ENCODE results near the gene TP53I11. TPM values are rescaled to one million over a fixed set of nuclear protein-coding genes. Genes with fewer than 3 reads are reported as not detected.

Gene TP53I11
- total and polyA plus RNA-seq, 10 donors, result 10.2 to 169 (median 96.2) TPM

- 79 to 91% (median 89%) methylated on average over 11 to 12 of the region's 12 CpGs for WGBS, 5 donors
- peaks cover 22 to 56% (median 37%) of the 10 kb centered on the region in 6 donors for H3K4me1 ChIP-seq
- no peaks in the 10 kb centered on the region for H3K9me3 ChIP-seq
- H3K4me3 ChIP-seq, result no peak overlapping the region
- TF ChIP-seq POLR2A (IDR thresholded peaks at IDR 0.05) (no peak), CTCF (IDR thresholded peaks at IDR 0.05 in 8 of 11, conservative IDR thresholded peaks at IDR 0.05 in 3 of 11) (no peak), POLR2AphosphoS5 (IDR thresholded peaks at IDR 0.05) (no peak)
- H3K36me3 ChIP-seq, result no peaks in the 10 kb centered on the region
- H3K27ac ChIP-seq, result no peak overlapping the region
- intact Hi-C loops (cut with DNase I; ENCODE audit: low total_unique reads), result no loop called here
- no peak for DNase-seq
- H3K27me3 ChIP-seq (replicated peaks in 1 of 7), result no peaks in the 10 kb centered on the region
Measured at GRCh38 chr11:44974402-44975000, 23.8 kb upstream of the TP53I11 start.

DNA sequence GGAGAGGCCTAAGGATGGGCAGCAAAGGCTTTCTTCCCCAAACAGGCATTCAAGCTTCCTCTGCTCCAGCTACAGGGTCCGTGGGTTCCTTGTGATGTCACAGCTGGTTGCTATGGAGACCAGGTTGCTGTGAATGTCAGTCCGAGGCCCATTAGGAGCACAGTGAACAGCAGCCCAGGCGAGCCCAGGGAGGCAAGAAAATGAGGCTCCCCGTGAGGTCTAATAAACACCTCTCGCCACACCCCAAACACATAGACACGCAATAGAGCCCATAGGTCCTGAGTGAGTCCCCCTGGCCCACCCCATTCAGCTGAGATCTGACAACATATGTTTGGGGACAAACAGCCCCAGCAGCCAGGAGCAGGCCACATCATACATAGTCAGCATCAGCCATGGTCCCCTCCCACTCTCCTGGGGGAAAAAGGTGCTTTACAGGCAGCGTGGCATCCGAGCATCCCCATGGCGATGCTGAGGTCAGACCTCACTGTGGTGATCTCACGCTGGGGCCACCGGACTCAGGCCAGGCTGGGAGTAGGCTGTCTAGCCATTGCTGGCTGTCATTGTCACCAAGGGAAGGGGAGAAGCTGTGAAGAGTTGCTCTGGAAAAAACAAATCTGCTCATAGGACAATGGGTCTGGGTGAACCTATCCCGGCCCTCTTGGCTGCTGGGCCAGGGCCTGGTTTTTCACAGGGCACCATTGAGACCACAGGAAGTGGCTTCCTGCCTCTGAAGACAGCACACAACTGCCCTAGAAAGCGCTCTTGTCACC lies 23.1 kb upstream of the TP53I11 start:
- TF ChIP-seq CTCF (IDR thresholded peaks at IDR 0.05 in 8 of 11, conservative IDR thresholded peaks at IDR 0.05 in 3 of 11) (no peak), POLR2A (IDR thresholded peaks at IDR 0.05) (no peak), POLR2AphosphoS5 (IDR thresholded peaks at IDR 0.05) (no peak)
- whole genome bisulfite sequencing, 5 donors, result 76 to 82% (median 77%) methylated on average over 8 to 13 of the region's 13 CpGs
- no peak for DNase-seq
- no peaks in the 10 kb centered on the region for H3K9me3 ChIP-seq
- peaks cover 15 to 49% (median 30%) of the 10 kb centered on the region in 6 donors for H3K4me1 ChIP-seq
- H3K27ac ChIP-seq, result no peak overlapping the region
- no peaks in the 10 kb centered on the region for H3K36me3 ChIP-seq
- H3K4me3 ChIP-seq, result no peak overlapping the region
- intact Hi-C loops (cut with DNase I; ENCODE audit: low total_unique reads), result no loop called here
- H3K27me3 ChIP-seq (replicated peaks in 1 of 7), result no peaks in the 10 kb centered on the region

DNA sequence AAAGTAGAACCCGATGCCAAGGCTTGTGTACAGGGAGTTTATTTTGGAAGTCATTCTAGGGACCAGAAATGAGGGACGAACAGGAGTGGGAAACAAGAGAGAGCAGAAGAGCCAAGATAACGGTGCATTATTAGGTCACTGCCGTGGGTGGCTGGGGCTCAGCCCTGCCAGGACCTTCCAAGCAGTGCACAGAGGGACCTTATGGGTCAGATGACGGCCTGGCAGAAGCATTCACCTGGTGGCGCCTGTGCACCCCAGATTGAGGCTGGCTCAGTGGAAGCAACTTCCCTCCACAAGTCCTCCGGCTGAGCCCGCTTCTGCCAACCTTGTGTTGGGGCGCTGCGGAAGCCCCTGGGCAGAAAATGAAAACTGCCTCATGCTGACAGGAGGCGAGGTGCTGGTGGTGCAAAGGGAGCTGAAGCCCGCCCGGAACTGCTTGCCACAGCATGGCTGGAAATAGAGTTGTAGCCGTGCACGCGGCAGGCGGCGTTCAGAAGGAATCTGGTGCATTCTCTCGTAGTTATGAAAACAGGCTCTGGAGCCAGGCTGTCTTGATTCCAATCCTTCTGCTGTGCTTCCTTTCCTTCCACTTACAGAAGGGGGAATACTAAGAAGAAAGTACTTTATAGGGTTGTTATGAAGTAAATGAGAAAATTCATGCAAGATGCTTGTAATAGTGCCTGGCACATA lies 22.2 kb upstream of the TP53I11 start:
- no peaks in the 10 kb centered on the region for H3K9me3 ChIP-seq
- DNase-seq, result no peak
- intact Hi-C loops (cut with DNase I; ENCODE audit: low total_unique reads), result no loop called here
- TF ChIP-seq CTCF (IDR thresholded peaks at IDR 0.05 in 8 of 11, conservative IDR thresholded peaks at IDR 0.05 in 3 of 11) (no peak), POLR2A (IDR thresholded peaks at IDR 0.05) (no peak), POLR2AphosphoS5 (IDR thresholded peaks at IDR 0.05) (no peak)
- WGBS, 5 donors, result 83 to 94% (median 89%) methylated on average over 19 of the region's 19 CpGs
- H3K4me1 ChIP-seq, result peaks cover 8 to 40% (median 21%) of the 10 kb centered on the region in 6 donors
- no peaks in the 10 kb centered on the region for H3K27me3 ChIP-seq (replicated peaks in 1 of 7)
- H3K27ac ChIP-seq, result no peak overlapping the region
- no peaks in the 10 kb centered on the region for H3K36me3 ChIP-seq
- H3K4me3 ChIP-seq, result no peak overlapping the region

GRCh38 chr11:44971185-44971584 lies 20.5 kb upstream of the TP53I11 start:
- peaks cover 0 to 23% (median 6%) of the 10 kb centered on the region in 6 donors for H3K4me1 ChIP-seq
- intact Hi-C loops (cut with DNase I; ENCODE audit: low total_unique reads), result no loop called here
- 90 to 95% (median 92%) methylated on average over 10 of the region's 10 CpGs for WGBS, 5 donors
- H3K4me3 ChIP-seq, result peak overlapping the region in 1 of 8 donors; percentile 29
- no peaks in the 10 kb centered on the region for H3K36me3 ChIP-seq
- no peak for DNase-seq
- peak overlapping the region in 5 of 8 donors; percentile 51 to 84 (median 75) for H3K27ac ChIP-seq
- no peak for TF ChIP-seq POLR2A (IDR thresholded peaks at IDR 0.05)
- TF ChIP-seq CTCF (IDR thresholded peaks at IDR 0.05 in 8 of 11, conservative IDR thresholded peaks at IDR 0.05 in 3 of 11), result no peak
- TF ChIP-seq POLR2AphosphoS5 (IDR thresholded peaks at IDR 0.05), result no peak
- no peaks in the 10 kb centered on the region for H3K27me3 ChIP-seq (replicated peaks in 1 of 7)
- no peaks in the 10 kb centered on the region for H3K9me3 ChIP-seq

Data from spleen (tissue), 11 donors.